HCT116 (cell line): ENCODE measurements around the gene AQP6. TPM values are rescaled to one million over a fixed set of nuclear protein-coding genes. Genes with fewer than 3 reads are reported as not detected.

Experiments used
- ATAC-seq: fragments of 200-7000 bp; cut with Tn5 transposase; 2 replicates; pipeline ENCODE4 v1.9.1; 2020; ENCODE audit warnings: mild to moderate bottlenecking, moderate library complexity
- BruUV-seq: library from RNA; stranded (reverse); fragments of 400-500 nt; replicated peaks from 2 replicates; lab custom pipeline; 2021; lab: Mats Ljungman, UMichigan
- CTCF ChIA-PET: fragments of 300-600 bp; sonication (Branson Sonifier 250); formaldehyde crosslinking; loops from one replicate; lab custom pipeline; 2021; ENCODE audit warnings: antibody characterized with exemption; lab: Charles Lee
- POLR2A ChIA-PET: fragments of 300-600, 350-600 bp; sonication (Branson Sonifier 250); formaldehyde crosslinking; loops from one replicate; lab custom pipeline; 2021; ENCODE audit warnings: antibody characterized with exemption; lab: Charles Lee
- RAD21 ChIA-PET, 2 experiments: fragments of 300-600 bp; sonication (Branson Sonifier 250); formaldehyde crosslinking; loops; one replicate each; lab custom pipeline; 2023; ENCODE audit warnings: low total read pairs in 2 of 2; ENCODE audit not compliant: uncharacterized antibody in 2 of 2, unreplicated experiment in 2 of 2, low non-redundant PET in 1 of 2; lab: Charles Lee
- DNase-seq: peaks from one replicate; pipeline ENCODE4 v3.0.0-alpha.2; 2010; ENCODE audit warnings: low read depth, low spot score
- H2AFZ ChIP-seq: fragments of 200-600 bp; shearing (Covaris generic), sonication (generic); 2 replicates; pipeline ENCODE4 v1.6.1; 2017; ENCODE audit warnings: low read depth, mixed run types, mixed read lengths, antibody characterized with exemption, low read length; ENCODE audit not compliant: poor library complexity, severe bottlenecking
- H3K27ac ChIP-seq: 2 replicates; pipeline ENCODE4 v1.5.1; 2012; ENCODE audit warnings: low read depth, low read length
- H3K27me3 ChIP-seq: fragments of 200-600 bp; sonication (generic); 2 replicates; pipeline ENCODE4 v1.6.1; 2016; ENCODE audit warnings: mixed run types, low read length, mixed read lengths; ENCODE audit not compliant: insufficient read depth
- H3K36me3 ChIP-seq, 2 experiments: fragments of 200-500 bp in 1 of 2; fragments of 200-600 bp in 1 of 2; sonication (Bioruptor generic) in 1 of 2; sonication (generic) in 1 of 2; 2 replicates each; pipeline versions ENCODE4 v1.5.1 to v1.6.1; 2014 to 2016; ENCODE audit warnings: low read length in 2 of 2, inconsistent platforms in 1 of 2, mixed read lengths in 1 of 2, mixed run types in 1 of 2; ENCODE audit not compliant: insufficient read depth in 2 of 2, control insufficient read depth in 1 of 2
- H3K4me1 ChIP-seq, 2 experiments: fragments of 200-600 bp in 1 of 2; sonication (generic) in 1 of 2; 2 replicates each; pipeline versions ENCODE4 v1.5.1 to v1.6.1; 2012 to 2017; ENCODE audit warnings: low read length in 2 of 2, inconsistent platforms in 1 of 2, mild to moderate bottlenecking in 1 of 2, mixed read lengths in 1 of 2, mixed run types in 1 of 2, moderate library complexity in 1 of 2; ENCODE audit not compliant: insufficient read depth in 2 of 2, control insufficient read depth in 1 of 2
- H3K4me2 ChIP-seq: fragments of 200-600 bp; sonication (generic); 2 replicates; pipeline ENCODE4 v1.6.1; 2017; ENCODE audit warnings: mixed run types, low read length, mixed read lengths
- H3K4me3 ChIP-seq, 2 experiments: fragments of 200-600 bp in 1 of 2; sonication (generic) in 1 of 2; replicated peaks in 1 of 2; 2 replicates each; pipeline ENCODE4 v1.5.1; 2011 to 2016; ENCODE audit warnings: low read length in 2 of 2, control low read depth in 1 of 2, low read depth in 1 of 2, mild to moderate bottlenecking in 1 of 2, mixed read lengths in 1 of 2, mixed run types in 1 of 2
- H3K79me2 ChIP-seq: fragments of 200-600 bp; sonication (generic); 2 replicates; pipeline ENCODE4 v1.6.1; 2017; ENCODE audit warnings: mild to moderate bottlenecking, mixed run types, low read length, moderate library complexity, mixed read lengths; ENCODE audit not compliant: insufficient read depth
- H3K9ac ChIP-seq: fragments of 200-600 bp; sonication (generic); 2 replicates; pipeline ENCODE4 v1.6.1; 2016; ENCODE audit warnings: low read length, mixed read lengths
- H3K9me2 ChIP-seq: fragments of 200-600 bp; sonication (generic), shearing (Covaris generic); 2 replicates; pipeline ENCODE4 v1.6.1; 2017; ENCODE audit warnings: mixed run types, mild to moderate bottlenecking, moderate library complexity; ENCODE audit not compliant: insufficient read depth
- H3K9me3 ChIP-seq, 2 experiments: fragments of 200-500 bp in 1 of 2; fragments of 200-600 bp in 1 of 2; sonication (Bioruptor generic) in 1 of 2; sonication (generic) in 1 of 2; 2 replicates each; pipeline ENCODE4 v1.6.1; 2014 to 2017; ENCODE audit warnings: low read length in 2 of 2, mixed read lengths in 2 of 2, inconsistent platforms in 1 of 2, low read depth in 1 of 2, mild to moderate bottlenecking in 1 of 2, mixed run types in 1 of 2, moderate library complexity in 1 of 2; ENCODE audit not compliant: control insufficient read depth in 1 of 2, insufficient read depth in 1 of 2
- H4K20me1 ChIP-seq: fragments of 200-600 bp; sonication (generic), shearing (Covaris generic); 2 replicates; pipeline ENCODE4 v1.6.1; 2017; ENCODE audit warnings: mixed run types, mild to moderate bottlenecking, moderate library complexity; ENCODE audit not compliant: insufficient read depth
- CEBPB ChIP-seq: IDR thresholded peaks from 2 replicates; pipeline ENCODE4 v1.6.1; 2012; ENCODE audit warnings: low read depth
- JUND ChIP-seq: IDR thresholded peaks from 2 replicates; pipeline ENCODE4 v1.6.1; 2012
- RAD21 ChIP-seq: IDR thresholded peaks from 2 replicates; pipeline ENCODE4 v1.6.1; 2012; ENCODE audit warnings: low read depth, mild to moderate bottlenecking
- SP1 ChIP-seq: IDR thresholded peaks from 2 replicates; pipeline ENCODE4 v1.6.1; 2012; ENCODE audit warnings: low read depth
- TCF7L2 ChIP-seq: IDR thresholded peaks from 2 replicates; pipeline ENCODE4 v1.7.0; 2011; ENCODE audit warnings: borderline replicate concordance, inconsistent platforms; ENCODE audit not compliant: insufficient read depth, insufficient read length; ENCODE audit errors: extremely low read depth
- ZNF274 ChIP-seq: fragments of 200-500 bp; sonication (Bioruptor generic); IDR thresholded peaks from 2 replicates; pipeline ENCODE4 v1.6.1; 2014; ENCODE audit warnings: mild to moderate bottlenecking, low read depth, low read length, inconsistent platforms
- intact Hi-C: fragments of 100-400 bp; cut with micrococcal nuclease; formaldehyde crosslinking; loops from 2 replicates; pipeline ENCODE4 v1.10.0; 2022
- total RNA-seq: library from RNA; stranded (reverse); gene quantifications from one replicate; pipeline ENCODE4 v1.2.1, GENCODE V29; 2021; ENCODE audit not compliant: unreplicated experiment
- TF ChIP-seq, protein P1 (sequence below): IDR thresholded peaks from 2 replicates; pipeline ENCODE4 v1.6.1; 2012

Gene AQP6
- total RNA-seq, 1 experiment from 2014 or later = not detected

DNA sequence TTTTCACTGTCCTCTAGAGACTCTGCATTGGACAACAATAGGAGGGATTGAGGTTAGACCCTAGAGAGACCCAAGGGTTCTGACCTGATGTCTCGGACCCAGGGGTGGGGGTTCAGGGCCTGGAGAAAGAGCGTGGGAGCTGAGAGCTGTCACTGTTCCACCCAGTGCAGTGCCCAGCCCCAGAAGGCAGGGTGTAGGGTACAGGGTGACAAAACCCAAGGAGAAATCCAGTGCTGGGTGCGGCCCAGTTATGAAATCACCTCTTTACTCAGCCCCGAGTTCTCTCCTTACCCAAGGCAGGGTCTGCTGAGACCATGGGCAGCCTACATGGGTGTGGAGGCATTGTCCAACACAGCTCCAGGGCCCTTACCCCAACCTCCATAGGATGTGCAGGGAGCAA, 19.6 kb upstream of the AQP6 start:
- RAD21 ChIA-PET = no interaction called here
- no peaks in the 10 kb centered on the region for H3K36me3 ChIP-seq
- no peak for ATAC-seq
- no peak overlapping the region for H3K4me2 ChIP-seq
- no peak for DNase-seq
- H3K79me2 ChIP-seq = no peaks in the 10 kb centered on the region
- no peaks in the 10 kb centered on the region for H3K27me3 ChIP-seq
- no peak overlapping the region for H3K9ac ChIP-seq
- H2AFZ ChIP-seq = no peak overlapping the region
- no peak overlapping the region for H3K27ac ChIP-seq
- no peak for TF ChIP-seq CEBPB
- TF ChIP-seq ZNF274 = no peak
- TF ChIP-seq JUND = no peak
- no peak for TF ChIP-seq TCF7L2
- TF ChIP-seq, protein P1, sequence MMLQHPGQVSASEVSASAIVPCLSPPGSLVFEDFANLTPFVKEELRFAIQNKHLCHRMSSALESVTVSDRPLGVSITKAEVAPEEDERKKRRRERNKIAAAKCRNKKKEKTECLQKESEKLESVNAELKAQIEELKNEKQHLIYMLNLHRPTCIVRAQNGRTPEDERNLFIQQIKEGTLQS = no peak
- no peak for TF ChIP-seq RAD21
- TF ChIP-seq, all 23 proteins: peak for 0
- POLR2A ChIA-PET = no interaction called here
- Histone ChIP-seq H4K20me1 (no peaks in the 10 kb centered on the region), H3K4me1 (no peaks in the 10 kb centered on the region), H3K9me3 (no peaks in the 10 kb centered on the region), H3K9me2 (no peaks in the 10 kb centered on the region), H3K4me3 (no peak overlapping the region)
- no TSS peak for BruUV-seq
- intact Hi-C loops = no loop called here
- CTCF ChIA-PET = interaction anchor here (3.0 kb wide), 1 partner anchor 8 kb away, joined by 13 read pairs; no protein-coding TSS in a partner anchor

DNA sequence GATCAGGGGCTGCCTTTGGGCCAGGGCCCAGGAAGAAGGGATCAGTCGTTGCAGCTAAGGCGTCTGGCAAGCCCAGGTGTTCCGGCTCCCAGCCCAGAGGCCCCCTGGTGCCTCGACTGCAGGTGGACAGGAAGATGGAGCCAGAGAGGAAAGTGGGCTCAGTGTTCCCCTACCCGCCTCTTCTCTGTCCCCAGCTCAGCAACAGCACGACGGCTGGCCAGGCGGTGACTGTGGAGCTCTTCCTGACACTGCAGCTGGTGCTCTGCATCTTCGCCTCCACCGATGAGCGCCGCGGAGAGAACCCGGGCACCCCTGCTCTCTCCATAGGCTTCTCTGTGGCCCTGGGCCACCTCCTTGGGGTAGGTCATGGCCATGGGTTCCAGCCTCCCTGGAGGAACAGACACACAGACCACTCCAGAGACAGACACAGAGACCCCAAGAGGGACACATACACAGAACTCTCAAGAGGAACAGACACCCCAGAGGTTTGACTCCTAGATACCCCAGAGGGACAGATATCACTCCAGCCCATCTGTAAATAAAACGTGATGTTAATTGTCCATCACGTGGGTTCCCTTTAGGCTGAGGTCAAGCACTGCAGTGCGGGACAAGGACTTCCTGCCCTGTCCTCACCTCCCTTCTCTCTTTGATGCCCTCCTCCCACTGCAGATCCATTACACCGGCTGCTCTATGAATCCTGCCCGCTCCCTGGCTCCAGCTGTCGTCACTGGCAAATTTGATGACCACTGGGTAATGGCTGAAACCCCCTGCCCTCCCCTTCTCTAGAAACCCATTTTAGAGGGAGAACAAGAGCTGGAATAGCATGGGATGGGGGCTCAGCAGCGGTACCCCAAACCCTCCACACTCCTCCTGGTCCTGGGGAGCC, 18.5 kb upstream of the AQP6 start:
- TF ChIP-seq SP1 = no peak
- TF ChIP-seq, all 23 proteins: peak for 0
- H3K27ac ChIP-seq = no peak overlapping the region
- no peak overlapping the region for H2AFZ ChIP-seq
- H3K9me3 ChIP-seq = no peaks in the 10 kb centered on the region
- no peaks in the 10 kb centered on the region for H3K79me2 ChIP-seq
- POLR2A ChIA-PET = no interaction called here
- no peak overlapping the region for H3K9ac ChIP-seq
- ATAC-seq (no peak), DNase-seq (no peak)
- intact Hi-C loops = no loop called here
- H3K4me2 ChIP-seq = no peak overlapping the region
- H3K9me2 ChIP-seq = no peaks in the 10 kb centered on the region
- no peak overlapping the region for H3K4me3 ChIP-seq
- H3K36me3 ChIP-seq = no peaks in the 10 kb centered on the region
- peaks cover 3 to 4% of the 10 kb centered on the region in 2 experiments; a peak in 3 of 4 replicates for H3K4me1 ChIP-seq
- CTCF ChIA-PET = interaction anchor here (3.0 kb wide), 1 partner anchor 9 kb away, joined by 13 read pairs; no protein-coding TSS in a partner anchor
- RAD21 ChIA-PET = no interaction called here
- BruUV-seq = no TSS peak
- no peaks in the 10 kb centered on the region for H3K27me3 ChIP-seq
- H4K20me1 ChIP-seq = no peaks in the 10 kb centered on the region
